H9 (cell line): ENCODE data around the gene M6PR. TPM values are rescaled to one million over a fixed set of nuclear protein-coding genes. Genes with fewer than 3 reads are reported as not detected.
A peak's percentile ranks its signal among the peaks of the same experiment; 100 is the strongest.

ENCODE experiments used
- DNase-seq: peaks from one replicate; pipeline ENCODE4 v3.0.0-alpha.2; 2017
- H2AFZ ChIP-seq: one replicate; pipeline ENCODE4 v1.6.1; 2013; ENCODE audit warnings: mild to moderate bottlenecking, low read length, control low read depth, moderate library complexity
- H2AK5ac ChIP-seq: 2 replicates; pipeline ENCODE4 v1.6.1; 2013; ENCODE audit warnings: low read length, control low read depth, mixed read lengths; ENCODE audit not compliant: insufficient read length
- H2BK120ac ChIP-seq: one replicate; pipeline ENCODE4 v1.6.1; 2013; ENCODE audit warnings: low read depth, mild to moderate bottlenecking, low read length, control low read depth, inconsistent platforms; ENCODE audit not compliant: poor library complexity, severe bottlenecking
- H2BK12ac ChIP-seq: 2 replicates; pipeline ENCODE4 v1.6.1; 2013; ENCODE audit warnings: low read length, control low read depth, mixed read lengths, low read depth; ENCODE audit not compliant: insufficient read length
- H2BK15ac ChIP-seq: 2 replicates; pipeline ENCODE4 v1.6.1; 2013; ENCODE audit warnings: low read depth, low read length, control low read depth
- H2BK20ac ChIP-seq: one replicate; pipeline ENCODE4 v1.6.1; 2013; ENCODE audit warnings: low read depth, mild to moderate bottlenecking, low read length, control low read depth, inconsistent platforms; ENCODE audit not compliant: poor library complexity, severe bottlenecking
- H2BK5ac ChIP-seq: 2 replicates; pipeline ENCODE4 v1.6.1; 2013; ENCODE audit warnings: low read length, control low read depth, mixed read lengths; ENCODE audit not compliant: insufficient read length
- H3K14ac ChIP-seq: 2 replicates; pipeline ENCODE4 v1.6.1; 2013; ENCODE audit warnings: low read length, control low read depth; ENCODE audit not compliant: insufficient read depth
- H3K18ac ChIP-seq: 2 replicates; pipeline ENCODE4 v1.6.1; 2013; ENCODE audit warnings: low read depth, mild to moderate bottlenecking, mixed read lengths, low read length, control low read depth; ENCODE audit not compliant: insufficient read length
- H3K23ac ChIP-seq: 2 replicates; pipeline ENCODE4 v1.6.1; 2013; ENCODE audit warnings: low read length, control low read depth, mixed read lengths, low read depth; ENCODE audit not compliant: insufficient read length
- H3K23me2 ChIP-seq: 2 replicates; pipeline ENCODE4 v1.6.1; 2013; ENCODE audit warnings: low read depth, mild to moderate bottlenecking, mixed read lengths, low read length, control low read depth; ENCODE audit not compliant: insufficient read length, poor library complexity, severe bottlenecking
- H3K27ac ChIP-seq: 2 replicates; pipeline ENCODE4 v1.5.1; 2013; ENCODE audit warnings: low read length, control low read depth, mixed read lengths, low read depth; ENCODE audit not compliant: insufficient read length
- H3K27me3 ChIP-seq: 2 replicates; pipeline ENCODE4 v1.6.1; 2013; ENCODE audit warnings: low read length, control low read depth, inconsistent platforms; ENCODE audit not compliant: insufficient read depth
- H3K4ac ChIP-seq: 2 replicates; pipeline ENCODE4 v1.6.1; 2013; ENCODE audit warnings: low read depth, mild to moderate bottlenecking, control low read depth, inconsistent platforms, low read length, moderate library complexity
- H3K4me1 ChIP-seq: 2 replicates; pipeline ENCODE4 v1.6.1; 2013; ENCODE audit warnings: low read length, control low read depth, inconsistent platforms; ENCODE audit not compliant: insufficient read depth
- H3K4me2 ChIP-seq: 2 replicates; pipeline ENCODE4 v1.6.1; 2013; ENCODE audit warnings: low read length, control low read depth, mixed read lengths; ENCODE audit not compliant: insufficient read length, insufficient read depth
- H3K56ac ChIP-seq: 2 replicates; pipeline ENCODE4 v1.6.1; 2013; ENCODE audit warnings: low read depth, mild to moderate bottlenecking, mixed read lengths, low read length, control low read depth; ENCODE audit not compliant: insufficient read length
- H3K79me1 ChIP-seq: 2 replicates; pipeline ENCODE4 v1.6.1; 2013; ENCODE audit warnings: low read depth, mild to moderate bottlenecking, moderate library complexity, low read length, control low read depth, inconsistent platforms; ENCODE audit not compliant: insufficient read depth, poor library complexity, severe bottlenecking
- H3K79me2 ChIP-seq: 2 replicates; pipeline ENCODE4 v1.6.1; 2013; ENCODE audit warnings: low read length, control low read depth, inconsistent platforms; ENCODE audit not compliant: insufficient read depth
- H3K9ac ChIP-seq: 2 replicates; pipeline ENCODE4 v1.6.1; 2013; ENCODE audit warnings: low read length, control low read depth, mixed read lengths; ENCODE audit not compliant: insufficient read length; ENCODE audit errors: extremely low read depth
- H3K9me3 ChIP-seq: one replicate; pipeline ENCODE4 v1.6.1; 2013; ENCODE audit warnings: low read depth, low read length, inconsistent platforms; ENCODE audit not compliant: control insufficient read depth
- H3T11ph ChIP-seq: one replicate; pipeline ENCODE4 v1.6.1; 2013; ENCODE audit warnings: mild to moderate bottlenecking, low read length, control low read depth, inconsistent platforms
- H4K20me1 ChIP-seq: one replicate; pipeline ENCODE4 v1.6.1; 2013; ENCODE audit not compliant: control insufficient read depth, insufficient read length, insufficient read depth
- H4K5ac ChIP-seq: 2 replicates; pipeline ENCODE4 v1.6.1; 2013; ENCODE audit warnings: low read depth, mild to moderate bottlenecking, mixed read lengths, low read length, control low read depth; ENCODE audit not compliant: insufficient read length
- H4K8ac ChIP-seq: replicated peaks from 2 replicates; pipeline ENCODE4 v1.6.1; 2013; ENCODE audit warnings: low read length, control low read depth, mixed read lengths, low read depth; ENCODE audit not compliant: insufficient read length
- H4K91ac ChIP-seq: 2 replicates; pipeline ENCODE4 v1.6.1; 2013; ENCODE audit warnings: low read depth, mild to moderate bottlenecking, moderate library complexity, mixed read lengths, low read length, control low read depth; ENCODE audit not compliant: insufficient read length
- H3K27ac Mint-ChIP-seq, 3 experiments: 2 replicates in 2 of 3; 3 replicates in 1 of 3; pipeline ENCODE4 v1.8.0; 2020 to 2021; ENCODE audit warnings: mixed read lengths in 3 of 3, mild to moderate bottlenecking in 1 of 3, moderate library complexity in 1 of 3
- H3K27me3 Mint-ChIP-seq: 2 replicates; pipeline ENCODE4 v1.8.0; 2021; ENCODE audit warnings: low read depth, mild to moderate bottlenecking, moderate library complexity, mixed read lengths
- H3K36me3 Mint-ChIP-seq, 3 experiments: 2 replicates in 2 of 3; 3 replicates in 1 of 3; pipeline ENCODE4 v1.8.0; 2020 to 2021; ENCODE audit warnings: low read depth in 3 of 3, mixed read lengths in 3 of 3; ENCODE audit not compliant: insufficient read depth in 1 of 3
- H3K4me1 Mint-ChIP-seq, 2 experiments: 2 replicates each; pipeline ENCODE4 v1.8.0; 2020; ENCODE audit warnings: mixed read lengths in 2 of 2
- H3K4me3 Mint-ChIP-seq, 2 experiments: 2 replicates in 1 of 2; 3 replicates in 1 of 2; pipeline ENCODE4 v1.8.0; 2020 to 2021; ENCODE audit warnings: mild to moderate bottlenecking in 2 of 2, mixed read lengths in 2 of 2, moderate library complexity in 1 of 2
- H3K9me3 Mint-ChIP-seq, 2 experiments: 2 replicates in 1 of 2; 3 replicates in 1 of 2; pipeline ENCODE4 v1.8.0; 2020; ENCODE audit warnings: mild to moderate bottlenecking in 2 of 2, mixed read lengths in 2 of 2, moderate library complexity in 1 of 2
- CTCF ChIP-seq: fragments of 200-600 bp; sonication (generic); conservative IDR thresholded peaks from 3 replicates; pipeline ENCODE4 v1.8.0; 2021; ENCODE audit warnings: antibody characterized with exemption, mild to moderate bottlenecking
- WGBS: extraction: QIAGEN DNeasy Blood & Tissue Kit; methylation state at CpG from one replicate; pipeline ENCODE4 v1.1.7; 2013; ENCODE audit warnings: missing lambda C conversion rate, low lambda C conversion rate, mixed read lengths; ENCODE audit not compliant: insufficient read length; ENCODE audit errors: extremely low coverage; 5-methylcytosine and 5-hydroxymethylcytosine counted together
- total RNA-seq: library from RNA; stranded (reverse); gene quantifications from 2 replicates; pipeline ENCODE4 v1.2.1, GENCODE V29; 2021

Gene M6PR
- total RNA-seq, 1 experiment from 2014 or later = 163 TPM

GRCh38 chr12:8950221-8950527 lies 729 bp upstream of the M6PR start:
- TF ChIP-seq CTCF = no peak
- Histone ChIP-seq H3K79me2 (peaks cover 14% of the 10 kb centered on the region), H3K4ac (no peak overlapping the region), H2BK120ac (no peak overlapping the region), H2BK20ac (no peak overlapping the region), H2AK5ac (no peak overlapping the region), H3K4me1 (no peaks in the 10 kb centered on the region), H3K18ac (no peak overlapping the region), H4K20me1 (no peaks in the 10 kb centered on the region), H3K27ac (peak overlapping the region; percentile 73), H4K5ac (no peak overlapping the region), H3K23ac (no peak overlapping the region), H3K27me3 (no peaks in the 10 kb centered on the region), H2BK5ac (no peak overlapping the region), H3K14ac (no peak overlapping the region), H2AFZ (no peak overlapping the region), H3K4me2 (peak overlapping the region; percentile 90), H3T11ph (no peak overlapping the region), H2BK12ac (no peak overlapping the region), H3K23me2 (peaks cover 14% of the 10 kb centered on the region), H3K79me1 (peaks cover 5% of the 10 kb centered on the region), H4K8ac (no peak overlapping the region), H2BK15ac (no peak overlapping the region), H4K91ac (no peak overlapping the region), H3K9ac (peak overlapping the region; percentile 48), H3K9me3 (peaks cover 19% of the 10 kb centered on the region), H3K56ac (no peak overlapping the region)
- peak overlapping the region; percentile 98 to 99 for H3K4me3 Mint-ChIP-seq
- peaks cover 12 to 13% of the 10 kb centered on the region in 2 experiments for H3K9me3 Mint-ChIP-seq
- H3K27me3 Mint-ChIP-seq = no peaks in the 10 kb centered on the region; the same call in 1 of the 2 replicates
- peaks cover 12 to 17% of the 10 kb centered on the region in 2 experiments for H3K4me1 Mint-ChIP-seq
- no peak for DNase-seq
- peak overlapping the region; percentile 97 to 99 (median 97) for H3K27ac Mint-ChIP-seq
- H3K36me3 Mint-ChIP-seq = peaks cover 17 to 47% (median 37%) of the 10 kb centered on the region in 3 experiments
- WGBS = no CpG with 5 or more reads among the region's 7 CpGs
